GM12801 (cell line): ENCODE results near the gene TLR5.

Source experiments
- CTCF ChIP-seq: IDR thresholded peaks from one replicate; pipeline ENCODE4 v1.5.1; 2011; ENCODE audit warnings: control low read depth; ENCODE audit not compliant: insufficient read length; ENCODE audit errors: extremely low read depth

TLR5 gene

GRCh38 chr1:223087291-223088255 lies 55.5 kb downstream of the TLR5 start:
- no peak for TF ChIP-seq CTCF

- no peak for TF ChIP-seq CTCF
Measured at GRCh38 chr1:223084464-223084866, 58.6 kb downstream of the TLR5 start.

GRCh38 chr1:223083831-223084230 lies 59.2 kb downstream of the TLR5 start:
- TF ChIP-seq CTCF: no peak

- no peak for TF ChIP-seq CTCF
Measured at GRCh38 chr1:223082914-223083313, 60.1 kb downstream of the TLR5 start.

- no peak for TF ChIP-seq CTCF
Measured at GRCh38 chr1:223081181-223081994, 61.7 kb downstream of the TLR5 start.

GRCh38 chr1:223079498-223079897 lies 63.5 kb downstream of the TLR5 start:
- TF ChIP-seq CTCF: no peak

GRCh38 chr1:223077247-223077833 lies 65.7 kb downstream of the TLR5 start:
- no peak for TF ChIP-seq CTCF
